ENCODE measurements around the gene GPR31.

GPR31 gene

GRCh38 chr6:167148021-167148420 lies 9.8 kb downstream of the GPR31 start:
- no peak for TF ChIP-seq EZH2phosphoT487 (conservative IDR thresholded peaks at IDR 0.05; ENCODE audit: low read length)
- TF ChIP-seq CTCF (IDR thresholded peaks at IDR 0.05; ENCODE audit: insufficient read depth, low read length, poor library complexity, severe bottlenecking), result no peak
- Histone ChIP-seq H3K27ac (ENCODE audit: low read depth, low read length) (no peak overlapping the region), H3K79me2 (ENCODE audit: insufficient read depth, low read length) (no peaks in the 10 kb centered on the region), H2AFZ (ENCODE audit: low read depth, low read length, severe bottlenecking) (no peak overlapping the region), H3K27me3 (ENCODE audit: low read length) (no peaks in the 10 kb centered on the region), H3K4me3 (ENCODE audit: insufficient read depth, low read length, poor library complexity, severe bottlenecking) (no peak overlapping the region), H3K9ac (ENCODE audit: low read length) (no peak overlapping the region), H3K9me2 (replicated peaks; ENCODE audit: insufficient read depth, low read length) (no peaks in the 10 kb centered on the region), H3K9me3 (ENCODE audit: insufficient read depth, low read length) (no peaks in the 10 kb centered on the region), H3K4me2 (ENCODE audit: low read depth, low read length, poor library complexity, severe bottlenecking) (no peak overlapping the region), H4K20me1 (ENCODE audit: low read depth, low read length) (no peaks in the 10 kb centered on the region), H3F3A (ENCODE audit: insufficient read depth) (no peaks in the 10 kb centered on the region), H3K36me3 (ENCODE audit: low read length) (no peaks in the 10 kb centered on the region)

- TF ChIP-seq EZH2phosphoT487 (conservative IDR thresholded peaks at IDR 0.05; ENCODE audit: low read length), result no peak
- no peak for TF ChIP-seq CTCF (IDR thresholded peaks at IDR 0.05; ENCODE audit: insufficient read depth, low read length, poor library complexity, severe bottlenecking)
- H4K20me1 ChIP-seq (ENCODE audit: low read depth, low read length), result no peaks in the 10 kb centered on the region
- no peak overlapping the region for H2AFZ ChIP-seq (ENCODE audit: low read depth, low read length, severe bottlenecking)
- H3K27ac ChIP-seq (ENCODE audit: low read depth, low read length), result no peak overlapping the region
- no peak overlapping the region for H3K4me3 ChIP-seq (ENCODE audit: insufficient read depth, low read length, poor library complexity, severe bottlenecking)
- no peaks in the 10 kb centered on the region for H3K9me3 ChIP-seq (ENCODE audit: insufficient read depth, low read length)
- H3K27me3 ChIP-seq (ENCODE audit: low read length), result no peaks in the 10 kb centered on the region
- no peaks in the 10 kb centered on the region for H3K36me3 ChIP-seq (ENCODE audit: low read length)
- H3F3A ChIP-seq (ENCODE audit: insufficient read depth), result no peaks in the 10 kb centered on the region
- no peak overlapping the region for H3K9ac ChIP-seq (ENCODE audit: low read length)
- H3K4me2 ChIP-seq (ENCODE audit: low read depth, low read length, poor library complexity, severe bottlenecking), result no peak overlapping the region
- H3K9me2 ChIP-seq (replicated peaks; ENCODE audit: insufficient read depth, low read length), result no peaks in the 10 kb centered on the region
- H3K79me2 ChIP-seq (ENCODE audit: insufficient read depth, low read length), result no peaks in the 10 kb centered on the region
Measured at GRCh38 chr6:167146977-167147376, 10.8 kb downstream of the GPR31 start.

DNA sequence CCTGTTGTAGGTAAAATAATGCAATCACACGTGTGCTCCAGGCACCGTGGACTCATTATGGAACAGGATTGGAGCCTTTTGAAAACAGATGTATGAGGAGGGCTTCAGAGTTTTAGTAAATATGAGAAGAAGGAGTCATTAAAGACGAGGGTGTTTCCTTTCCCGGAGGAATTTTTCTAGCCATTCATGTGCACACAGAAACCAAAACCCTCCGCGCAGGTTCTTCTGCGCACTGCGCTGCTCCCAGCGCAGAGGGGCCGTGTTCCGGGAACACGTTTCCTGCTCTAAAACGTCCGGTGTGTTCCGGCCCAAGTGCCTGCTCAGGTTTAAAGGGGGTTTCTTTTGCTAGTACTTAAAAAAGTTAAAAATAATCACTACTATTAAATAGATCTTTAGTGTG lies 11.6 kb downstream of the GPR31 start:
- Histone ChIP-seq H3K9me3 (ENCODE audit: insufficient read depth, low read length) (no peaks in the 10 kb centered on the region), H3K9ac (ENCODE audit: low read length) (no peak overlapping the region), H3K4me2 (ENCODE audit: low read depth, low read length, poor library complexity, severe bottlenecking) (peak overlapping the region; percentile 7)

More for the DNA sequence above, 11.6 kb downstream of the GPR31 start:
- no peak for TF ChIP-seq CTCF (IDR thresholded peaks at IDR 0.05; ENCODE audit: insufficient read depth, low read length, poor library complexity, severe bottlenecking)
- TF ChIP-seq EZH2phosphoT487 (conservative IDR thresholded peaks at IDR 0.05; ENCODE audit: low read length), result no peak
- no peaks in the 10 kb centered on the region for H3F3A ChIP-seq (ENCODE audit: insufficient read depth)
- H3K27me3 ChIP-seq (ENCODE audit: low read length), result no peaks in the 10 kb centered on the region
- no peaks in the 10 kb centered on the region for H3K9me2 ChIP-seq (replicated peaks; ENCODE audit: insufficient read depth, low read length)
- H4K20me1 ChIP-seq (ENCODE audit: low read depth, low read length), result no peaks in the 10 kb centered on the region
- H3K27ac ChIP-seq (ENCODE audit: low read depth, low read length), result no peak overlapping the region
- no peak overlapping the region for H2AFZ ChIP-seq (ENCODE audit: low read depth, low read length, severe bottlenecking)
- H3K4me3 ChIP-seq (ENCODE audit: insufficient read depth, low read length, poor library complexity, severe bottlenecking), result no peak overlapping the region
- H3K36me3 ChIP-seq (ENCODE audit: low read length), result no peaks in the 10 kb centered on the region
- no peaks in the 10 kb centered on the region for H3K79me2 ChIP-seq (ENCODE audit: insufficient read depth, low read length)

All from SU-DHL-6 (cell line).